ENCODE results near the gene GTPBP2. TPM values are rescaled to one million over a fixed set of nuclear protein-coding genes. Genes with fewer than 3 reads are reported as not detected.

Gene GTPBP2
- total and polyA plus RNA-seq, 2 of the 13 experiments (the other 11 are each of a cell fraction or from before 2014, with no cell fraction given) = 26.9 to 88.2 TPM

DNA sequence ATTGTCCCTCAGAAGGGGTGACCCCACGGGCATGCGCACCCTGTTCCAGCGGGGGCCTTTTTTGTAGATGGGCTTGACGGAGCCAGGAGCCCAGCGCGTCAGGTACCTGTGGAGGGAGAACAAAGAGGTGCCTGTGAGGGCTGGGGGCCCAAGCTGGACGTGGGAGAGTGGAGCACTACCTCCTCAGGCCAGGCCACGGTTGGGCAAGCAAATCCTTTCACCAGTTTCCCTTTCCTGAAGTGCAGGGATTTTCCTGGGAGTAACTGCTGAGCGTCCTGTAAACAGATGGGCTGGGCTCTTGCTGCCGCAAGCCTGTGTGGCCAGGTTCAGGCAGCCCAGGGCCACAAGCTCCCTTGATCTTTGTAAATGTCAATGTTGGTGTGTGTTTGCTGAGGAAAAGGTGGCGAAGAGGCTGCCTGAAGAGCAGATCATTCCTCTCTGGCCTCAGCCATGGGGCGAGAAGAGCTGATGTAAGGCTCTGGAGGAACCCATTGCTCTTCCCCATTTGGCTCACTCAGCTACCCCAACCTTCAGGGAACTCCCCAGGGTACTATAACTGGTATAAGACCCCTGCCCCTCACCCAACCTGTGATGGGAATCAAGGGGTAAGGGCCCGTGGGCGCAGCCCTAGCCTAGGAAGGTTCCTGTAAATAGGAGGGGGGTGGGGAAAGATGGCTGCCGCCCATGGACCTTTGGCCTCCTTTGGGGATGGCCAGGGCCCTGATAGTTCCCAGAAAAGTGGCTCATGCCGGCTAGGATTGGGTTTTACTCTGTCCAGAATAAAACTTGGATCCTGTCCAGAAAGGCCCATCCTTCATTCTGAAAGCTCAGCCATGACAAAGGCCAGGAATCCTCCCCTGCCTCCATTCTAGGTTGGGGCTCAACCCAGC, 43.0 kb upstream of the GTPBP2 start:
- DNase-seq (ENCODE audit: low spot score) (peak; percentile 88), FAIRE-seq (peak; percentile 89), ATAC-seq (peak; percentile 63)
- H3K4me2 ChIP-seq (ENCODE audit: low read depth, low read length) = peak overlapping the region; percentile 70
- H3K27ac ChIP-seq (ENCODE audit: extremely low read length, insufficient read depth, low read length) = peak overlapping the region; percentile 68
- peaks cover 32 to 50% of the 10 kb centered on the region in 2 experiments for H3K36me3 ChIP-seq (replicated peaks in 1 of 2; ENCODE audit: control insufficient read depth in 1 of 2, insufficient read depth in 2 of 2, low read length in 2 of 2)
- ChIA-PET POLR2A (interaction anchor here (0.8 to 7.5 kb wide), 19 partner anchors 12 to 575 kb away, joined by 3 to 55 read pairs (median 4); partner anchors contain the start of genes GTPBP2, HSP90AB1, MAD2L1BP and MRPS18A), CTCF (ENCODE audit: low intra/inter-chr PET ratio, low total read pairs) (no interaction called here)
- intact Hi-C loops (cut with micrococcal nuclease; ENCODE audit: unreplicated experiment) = loop anchor here (1.0 to 2.0 kb wide), 3 partner anchors 15 to 41 kb away; partner anchors contain the start of gene MRPS18A
- no peaks in the 10 kb centered on the region for H3K79me2 ChIP-seq (ENCODE audit: insufficient read depth, low read length)
- no TSS peak for BruUV-seq (replicated peaks)
- no peaks in the 10 kb centered on the region for H3K27me3 ChIP-seq (ENCODE audit: control insufficient read depth in 1 of 2, insufficient read depth in 2 of 2, low read length in 2 of 2)
- H3K4me3 ChIP-seq (replicated peaks in 1 of 3; ENCODE audit: insufficient read depth in 1 of 3, low read depth in 2 of 3, low read length in 3 of 3) = peak overlapping the region in 2 of 3 experiments; percentile 13 to 44; a peak in 3 of 6 replicates
- no peak overlapping the region for H2AFZ ChIP-seq (ENCODE audit: low read length)
- H3K4me1 ChIP-seq (ENCODE audit: insufficient read depth, low read length) = peaks cover 70% of the 10 kb centered on the region
- H3K9ac ChIP-seq (ENCODE audit: insufficient read depth, low read depth, low read length) = peak overlapping the region; percentile 7; the same call in 1 of the 2 replicates
- no peaks in the 10 kb centered on the region for H4K20me1 ChIP-seq (ENCODE audit: insufficient read depth, low read length)
- H3K9me3 ChIP-seq (ENCODE audit: low read length) = no peaks in the 10 kb centered on the region
- WGBS (ENCODE audit: low lambda C conversion rate) = 11% methylated on average over 8 of the region's 16 CpGs
- in situ Hi-C loops (cut with HindIII; ENCODE audit: extremely low pct_ligation_motif_present, low pct_unique_long_range_greater_than_20kb) = no loop called here
- TF ChIP-seq SAP130 (CRISPR knock-in tag; IDR thresholded peaks at IDR 0.05; ENCODE audit: low read depth) (peak; percentile 86), CBX5 (CRISPR knock-in tag; IDR thresholded peaks at IDR 0.05; ENCODE audit: borderline replicate concordance) (no peak; the same call in 1 of the 2 replicates), CENPT (CRISPR knock-in tag; IDR thresholded peaks at IDR 0.05; ENCODE audit: low read depth) (no peak), KDM5B (CRISPR knock-in tag; IDR thresholded peaks at IDR 0.05; ENCODE audit: borderline replicate concordance) (no peak; the same call in 1 of the 2 replicates), ZEB1 (IDR thresholded peaks at IDR 0.05; ENCODE audit: insufficient replicate concordance, low read depth) (peak; percentile 34), DNMT3B (CRISPR knock-in tag; conservative IDR thresholded peaks at IDR 0.05) (no peak), HNRNPL (IDR thresholded peaks at IDR 0.05; ENCODE audit: low read depth, low read length) (no peak), SALL2 (CRISPR knock-in tag; IDR thresholded peaks at IDR 0.05) (no peak), ZNF431 (CRISPR knock-in tag; IDR thresholded peaks at IDR 0.05; ENCODE audit: borderline replicate concordance, low read depth) (no peak; the same call in none of the 2 replicates), ZNF225 (CRISPR knock-in tag; IDR thresholded peaks at IDR 0.05) (peak; percentile 55; the same call in 1 of the 2 replicates), ZNF44 (CRISPR knock-in tag; IDR thresholded peaks at IDR 0.05) (no peak; the same call in 1 of the 2 replicates), KDM2A (CRISPR knock-in tag; IDR thresholded peaks at IDR 0.05; ENCODE audit: borderline replicate concordance, low read depth) (peak; percentile 55; the same call in 1 of the 2 replicates), DPF2 (CRISPR knock-in tag; IDR thresholded peaks at IDR 0.05; ENCODE audit: borderline replicate concordance, low read depth) (peak; percentile 81), MIER3 (CRISPR knock-in tag; IDR thresholded peaks at IDR 0.05; ENCODE audit: borderline replicate concordance) (0 out of 2 replicates have a peak, but pooled peaks have one; percentile 64)
- TF ChIP-seq, protein P1, sequence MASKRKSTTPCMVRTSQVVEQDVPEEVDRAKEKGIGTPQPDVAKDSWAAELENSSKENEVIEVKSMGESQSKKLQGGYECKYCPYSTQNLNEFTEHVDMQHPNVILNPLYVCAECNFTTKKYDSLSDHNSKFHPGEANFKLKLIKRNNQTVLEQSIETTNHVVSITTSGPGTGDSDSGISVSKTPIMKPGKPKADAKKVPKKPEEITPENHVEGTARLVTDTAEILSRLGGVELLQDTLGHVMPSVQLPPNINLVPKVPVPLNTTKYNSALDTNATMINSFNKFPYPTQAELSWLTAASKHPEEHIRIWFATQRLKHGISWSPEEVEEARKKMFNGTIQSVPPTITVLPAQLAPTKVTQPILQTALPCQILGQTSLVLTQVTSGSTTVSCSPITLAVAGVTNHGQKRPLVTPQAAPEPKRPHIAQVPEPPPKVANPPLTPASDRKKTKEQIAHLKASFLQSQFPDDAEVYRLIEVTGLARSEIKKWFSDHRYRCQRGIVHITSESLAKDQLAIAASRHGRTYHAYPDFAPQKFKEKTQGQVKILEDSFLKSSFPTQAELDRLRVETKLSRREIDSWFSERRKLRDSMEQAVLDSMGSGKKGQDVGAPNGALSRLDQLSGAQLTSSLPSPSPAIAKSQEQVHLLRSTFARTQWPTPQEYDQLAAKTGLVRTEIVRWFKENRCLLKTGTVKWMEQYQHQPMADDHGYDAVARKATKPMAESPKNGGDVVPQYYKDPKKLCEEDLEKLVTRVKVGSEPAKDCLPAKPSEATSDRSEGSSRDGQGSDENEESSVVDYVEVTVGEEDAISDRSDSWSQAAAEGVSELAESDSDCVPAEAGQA (IDR thresholded peaks at IDR 0.05; ENCODE audit: low read depth) = no peak
- TF ChIP-seq, protein P1 (CRISPR knock-in tag; IDR thresholded peaks at IDR 0.05; ENCODE audit: borderline replicate concordance) = no peak
